Measurements from ENCODE around the gene LRRIQ1. TPM values are rescaled to one million over a fixed set of nuclear protein-coding genes. Genes with fewer than 3 reads are reported as not detected.
A peak's percentile ranks its signal among the peaks of the same experiment; 100 is the strongest.

LRRIQ1 gene
- total RNA-seq (2014; rRNA removed) (0.17 and 0.40 TPM in 2 replicates), Bru-seq, nascent RNA (percentile 25 among the genes with signal in this experiment), BruChase-seq, experiment 1, labeled RNA remaining after a 6-hour chase (percentile 15 among the genes with signal in this experiment), BruChase-seq, experiment 2, labeled RNA remaining after a 2-hour chase (percentile 26 among the genes with signal in this experiment)
- long read RNA-seq, partial matches to known transcripts: 1 of 1 reads
- long read RNA-seq, other reads (novel, unspliced or antisense): 0 of 1 reads

DNA sequence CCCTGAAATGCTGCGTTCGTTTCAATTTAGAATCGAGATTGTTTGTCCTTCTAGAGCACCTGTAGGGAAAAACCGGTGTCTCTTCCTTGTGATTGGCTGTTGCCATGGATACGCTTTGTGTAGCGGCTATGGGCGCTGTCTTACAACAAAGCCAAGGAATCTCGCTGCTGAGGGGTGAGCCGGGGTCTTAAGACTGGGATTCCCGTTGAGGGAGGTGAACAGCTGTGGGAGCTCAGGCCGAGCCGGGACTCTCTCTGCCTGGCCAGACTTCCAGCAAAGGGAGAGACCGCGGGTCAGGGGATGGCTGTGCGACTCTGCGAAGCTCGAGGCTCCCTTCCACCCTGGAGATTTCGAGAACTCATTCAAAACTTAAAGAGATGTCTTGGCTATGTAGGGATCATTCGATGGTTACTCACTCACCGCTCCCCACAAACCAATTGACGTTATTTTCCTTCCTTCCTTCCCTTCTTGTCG is at the start of gene LRRIQ1, which contains the start of gene TSPAN19:
Gene LRRIQ1 (plus strand): TSS at position 118 of the 474 bp plus-strand sequence. CDS start 1,826 bp downstream, outside the sequence.
Gene TSPAN19 (minus strand): TSS at position 44 of the 474 bp plus-strand sequence. CDS start 6,331 bp downstream, outside the sequence.
- H3K27ac ChIP-seq (ENCODE audit: low read length): no peak within 1 kb of the TSS
- BruUV-seq (replicated peaks): no TSS peak

DNA sequence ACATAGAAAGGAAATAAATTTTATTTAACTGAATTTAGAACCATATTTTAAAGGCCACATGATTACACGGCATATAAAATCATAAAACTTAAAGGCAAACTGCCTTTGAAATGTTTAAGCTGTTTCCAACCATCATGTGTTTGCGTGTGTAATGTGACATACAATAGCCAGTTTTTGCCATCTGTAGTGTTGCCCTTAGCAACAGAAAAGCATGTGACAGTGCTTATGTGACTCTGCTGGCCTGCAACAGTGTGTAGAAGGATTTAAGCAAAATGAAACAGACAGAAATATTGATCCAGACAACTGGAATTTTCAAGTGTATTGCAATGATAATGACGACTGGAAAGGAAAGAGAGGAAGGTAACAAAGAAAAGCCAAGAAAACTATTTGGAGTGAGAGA is 49.6 kb upstream of the LRRIQ1 start:
- Histone ChIP-seq H3K79me2 (ENCODE audit: low read length) (no peaks in the 10 kb centered on the region), H4K20me1 (ENCODE audit: low read length) (no peaks in the 10 kb centered on the region), H3K36me3 (ENCODE audit: low read depth, low read length) (no peaks in the 10 kb centered on the region), H3K27me3 (ENCODE audit: low read length) (no peaks in the 10 kb centered on the region; the same call in 1 of the 2 replicates), H3K9ac (ENCODE audit: low read length) (no peak overlapping the region), H3K9me3 (ENCODE audit: low read length) (no peaks in the 10 kb centered on the region), H3F3A (ENCODE audit: low read length, unreplicated experiment) (no peaks in the 10 kb centered on the region), H3K4me1 (ENCODE audit: insufficient read depth, low read length) (no peaks in the 10 kb centered on the region), H3K4me2 (ENCODE audit: low read length) (no peak overlapping the region), H3K27ac (ENCODE audit: low read length) (no peak overlapping the region), H3K4me3 (ENCODE audit: low read length) (no peak overlapping the region), H2AFZ (ENCODE audit: low read length) (no peak overlapping the region), H3K9me2 (replicated peaks; ENCODE audit: low read length) (no peaks in the 10 kb centered on the region)
- no peak for TF ChIP-seq EZH2phosphoT487 (IDR thresholded peaks at IDR 0.05; ENCODE audit: borderline replicate concordance, low read length)
- TF ChIP-seq, protein P1, sequence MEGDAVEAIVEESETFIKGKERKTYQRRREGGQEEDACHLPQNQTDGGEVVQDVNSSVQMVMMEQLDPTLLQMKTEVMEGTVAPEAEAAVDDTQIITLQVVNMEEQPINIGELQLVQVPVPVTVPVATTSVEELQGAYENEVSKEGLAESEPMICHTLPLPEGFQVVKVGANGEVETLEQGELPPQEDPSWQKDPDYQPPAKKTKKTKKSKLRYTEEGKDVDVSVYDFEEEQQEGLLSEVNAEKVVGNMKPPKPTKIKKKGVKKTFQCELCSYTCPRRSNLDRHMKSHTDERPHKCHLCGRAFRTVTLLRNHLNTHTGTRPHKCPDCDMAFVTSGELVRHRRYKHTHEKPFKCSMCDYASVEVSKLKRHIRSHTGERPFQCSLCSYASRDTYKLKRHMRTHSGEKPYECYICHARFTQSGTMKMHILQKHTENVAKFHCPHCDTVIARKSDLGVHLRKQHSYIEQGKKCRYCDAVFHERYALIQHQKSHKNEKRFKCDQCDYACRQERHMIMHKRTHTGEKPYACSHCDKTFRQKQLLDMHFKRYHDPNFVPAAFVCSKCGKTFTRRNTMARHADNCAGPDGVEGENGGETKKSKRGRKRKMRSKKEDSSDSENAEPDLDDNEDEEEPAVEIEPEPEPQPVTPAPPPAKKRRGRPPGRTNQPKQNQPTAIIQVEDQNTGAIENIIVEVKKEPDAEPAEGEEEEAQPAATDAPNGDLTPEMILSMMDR (conservative IDR thresholded peaks at IDR 0.05; ENCODE audit: low read depth, low read length): no peak
- no peak for TF ChIP-seq EZH2 (IDR thresholded peaks at IDR 0.05; ENCODE audit: low read length, unreplicated experiment)
- CTCF ChIA-PET: no interaction called here
- intact Hi-C loops (cut with micrococcal nuclease): no loop called here
- POLR2A ChIA-PET (ENCODE audit: unreplicated experiment): no interaction called here
- ATAC-seq: no peak
- no TSS peak for BruUV-seq (replicated peaks)
- no peak for DNase-seq

More for the DNA sequence above, at the start of gene LRRIQ1, which contains the start of gene TSPAN19:
- no peaks in the 10 kb centered on the region for H3K36me3 ChIP-seq (ENCODE audit: low read depth, low read length)
- intact Hi-C loops (cut with micrococcal nuclease): no loop called here
- H4K20me1 ChIP-seq (ENCODE audit: low read length): no peaks in the 10 kb centered on the region
- DNase-seq: peak; percentile 89
- no peaks in the 10 kb centered on the region; the same call in 1 of the 2 replicates for H3K27me3 ChIP-seq (ENCODE audit: low read length)
- H3K4me1 ChIP-seq (ENCODE audit: insufficient read depth, low read length): peaks cover 4% of the 10 kb centered on the region
- peak within 1 kb of the TSS; percentile 93 for H3K4me3 ChIP-seq (ENCODE audit: low read length)
- POLR2A ChIA-PET (ENCODE audit: unreplicated experiment): no interaction called here
- no peaks in the 10 kb centered on the region for H3K9me3 ChIP-seq (ENCODE audit: low read length)
- no peaks in the 10 kb centered on the region for H3K9me2 ChIP-seq (replicated peaks; ENCODE audit: low read length)
- CTCF ChIA-PET: interaction anchor here (0.5 to 0.6 kb wide), 2 partner anchors 114 to 180 kb away, joined by 3 read pairs; no protein-coding TSS in a partner anchor
- ATAC-seq: peak; percentile 94
- H3K79me2 ChIP-seq (ENCODE audit: low read length): no peaks in the 10 kb centered on the region
- H3K4me2 ChIP-seq (ENCODE audit: low read length): peak within 1 kb of the TSS; percentile 95
- TF ChIP-seq EZH2 (IDR thresholded peaks at IDR 0.05; ENCODE audit: low read length, unreplicated experiment) (no peak), EZH2phosphoT487 (IDR thresholded peaks at IDR 0.05; ENCODE audit: borderline replicate concordance, low read length) (no peak)
- TF ChIP-seq, protein P1 (conservative IDR thresholded peaks at IDR 0.05; ENCODE audit: low read depth, low read length): no peak
- H3F3A ChIP-seq (ENCODE audit: low read length, unreplicated experiment): no peaks in the 10 kb centered on the region
- peak within 1 kb of the TSS; percentile 100 for H2AFZ ChIP-seq (ENCODE audit: low read length)
- peak within 1 kb of the TSS; percentile 48 for H3K9ac ChIP-seq (ENCODE audit: low read length)

DNA sequence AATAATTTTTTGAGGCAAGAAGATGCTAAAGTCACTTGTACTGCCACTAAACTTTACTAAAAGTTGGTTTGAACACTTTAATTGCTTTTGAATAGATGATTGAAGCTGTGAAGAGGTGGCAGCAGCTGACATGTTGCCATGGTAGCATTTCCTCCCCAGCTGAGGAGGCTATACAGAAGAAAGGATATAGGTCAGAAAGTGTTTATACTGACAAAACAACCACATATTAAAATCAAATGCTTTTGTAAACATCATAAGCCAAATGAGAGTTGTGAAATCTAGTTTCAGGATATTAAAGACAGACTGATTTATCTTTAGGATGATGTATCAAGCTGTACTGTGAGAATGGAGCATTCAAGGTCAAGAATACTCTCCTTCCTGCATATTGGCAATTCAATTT is 41.7 kb upstream of the LRRIQ1 start:
- Histone ChIP-seq H3F3A (ENCODE audit: low read length, unreplicated experiment) (no peaks in the 10 kb centered on the region), H2AFZ (ENCODE audit: low read length) (no peak overlapping the region), H3K36me3 (ENCODE audit: low read depth, low read length) (no peaks in the 10 kb centered on the region), H3K9me2 (replicated peaks; ENCODE audit: low read length) (no peaks in the 10 kb centered on the region), H3K79me2 (ENCODE audit: low read length) (no peaks in the 10 kb centered on the region), H3K4me2 (ENCODE audit: low read length) (no peak overlapping the region), H3K9me3 (ENCODE audit: low read length) (no peaks in the 10 kb centered on the region), H3K4me3 (ENCODE audit: low read length) (no peak overlapping the region), H3K4me1 (ENCODE audit: insufficient read depth, low read length) (peaks cover 11% of the 10 kb centered on the region; the same call in 1 of the 2 replicates), H3K9ac (ENCODE audit: low read length) (no peak overlapping the region), H3K27me3 (ENCODE audit: low read length) (no peaks in the 10 kb centered on the region), H3K27ac (ENCODE audit: low read length) (no peak overlapping the region), H4K20me1 (ENCODE audit: low read length) (no peaks in the 10 kb centered on the region)
- ATAC-seq: no peak
- intact Hi-C loops (cut with micrococcal nuclease): no loop called here
- TF ChIP-seq EZH2 (IDR thresholded peaks at IDR 0.05; ENCODE audit: low read length, unreplicated experiment): no peak
- TF ChIP-seq, protein P1 (conservative IDR thresholded peaks at IDR 0.05; ENCODE audit: low read depth, low read length): no peak
- TF ChIP-seq EZH2phosphoT487 (IDR thresholded peaks at IDR 0.05; ENCODE audit: borderline replicate concordance, low read length): no peak
- no TSS peak for BruUV-seq (replicated peaks)
- ChIA-PET CTCF (no interaction called here), POLR2A (ENCODE audit: unreplicated experiment) (no interaction called here)
- no peak for DNase-seq
